Limb (tissue), 2 donors: Measurements from ENCODE around the gene EHD3.

Experiments
- DNase-seq, 2 donors: peaks; one replicate each; pipeline ENCODE4 v3.0.0-alpha.2; 2016; ENCODE audit errors: extremely low spot score in 2 of 2

The EHD3 gene

DNA sequence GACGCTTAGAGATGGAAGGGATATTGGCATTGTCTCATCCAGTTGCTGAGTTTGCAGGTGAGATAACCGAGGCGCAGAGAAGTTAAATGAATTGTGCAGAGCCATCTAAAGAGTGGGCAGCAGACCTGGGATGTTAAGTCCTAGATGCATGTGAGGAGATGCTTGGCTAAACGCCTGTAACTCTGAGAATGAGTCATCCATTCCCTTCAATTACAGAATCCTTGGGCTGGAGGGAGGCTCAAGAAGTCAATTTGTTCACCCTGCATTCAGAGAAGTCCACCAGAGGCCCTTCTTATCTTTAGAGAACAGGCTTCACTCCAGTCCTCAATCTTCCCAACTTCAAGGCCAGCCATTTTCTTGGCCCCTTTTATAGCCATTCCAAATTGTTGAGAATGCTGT is 1.6 kb downstream of the EHD3 start:
- no peak for DNase-seq

DNA sequence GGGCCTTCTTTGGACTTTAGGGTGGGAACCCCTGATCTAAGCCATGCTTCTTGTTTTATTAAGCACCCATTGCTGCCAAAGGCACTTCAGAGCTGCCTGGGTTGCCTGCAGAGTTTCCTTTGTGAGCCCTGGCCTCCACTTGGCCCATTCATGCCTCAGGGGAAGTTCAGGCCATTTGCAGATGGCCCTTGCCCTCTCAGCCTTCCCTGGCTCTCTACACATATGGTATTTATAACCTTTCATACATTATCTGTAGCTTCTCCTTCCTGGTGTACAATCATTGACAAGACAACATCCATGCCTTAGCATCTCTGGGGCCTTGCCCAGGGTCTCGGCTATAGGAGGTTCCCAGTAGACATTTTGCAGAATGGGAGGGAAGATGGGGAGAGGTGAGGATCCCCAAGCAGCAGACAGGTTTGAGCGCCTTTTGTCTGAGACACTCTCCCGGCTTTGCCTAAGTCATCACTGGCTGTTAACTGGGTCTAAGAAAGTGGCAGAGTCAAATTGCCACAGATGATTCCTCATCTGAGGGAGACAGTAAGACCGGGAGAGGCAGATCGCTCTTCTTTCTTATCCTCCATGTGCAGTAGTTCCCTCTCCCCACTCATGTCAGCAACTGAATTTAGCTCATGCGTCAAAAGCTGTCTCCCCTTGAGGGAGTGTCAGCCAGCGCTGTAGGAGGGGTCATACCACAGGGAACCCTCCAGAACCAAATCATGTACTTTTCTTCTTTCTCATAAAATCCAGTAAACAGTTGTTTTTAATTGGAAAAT is 2.7 kb downstream of the EHD3 start:
- DNase-seq = no peak

DNA sequence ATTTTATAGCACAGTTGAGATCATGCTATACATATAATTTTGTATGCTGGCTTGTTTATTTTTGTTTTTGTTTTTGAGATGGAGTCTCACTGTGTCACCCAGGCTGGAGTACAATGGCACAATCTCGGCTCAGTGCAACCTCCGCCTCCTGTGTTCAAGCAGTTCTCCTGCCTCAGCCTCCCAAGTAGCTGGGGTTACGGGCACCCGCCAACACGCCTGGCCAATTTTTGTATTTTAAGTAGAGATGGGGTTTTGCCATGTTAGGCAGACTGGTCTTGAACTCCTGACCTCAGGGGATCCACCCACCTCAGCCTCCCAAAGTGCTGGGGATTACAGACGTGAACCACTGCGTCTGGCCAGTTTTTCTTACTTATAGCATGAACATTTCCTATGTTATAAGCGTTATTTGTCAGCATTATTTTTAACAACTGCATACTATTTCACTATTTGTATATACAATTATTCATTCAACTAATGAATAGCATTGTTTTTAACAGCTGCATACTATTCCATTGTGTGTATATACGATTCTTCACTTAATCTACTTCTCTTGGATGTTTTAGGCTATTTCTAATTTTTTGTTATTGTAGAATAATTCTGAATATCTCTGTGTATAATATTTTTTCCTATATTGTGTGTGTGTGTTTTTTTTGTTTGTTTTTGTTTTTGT is 3.5 kb downstream of the EHD3 start:
- no peak for DNase-seq

DNA sequence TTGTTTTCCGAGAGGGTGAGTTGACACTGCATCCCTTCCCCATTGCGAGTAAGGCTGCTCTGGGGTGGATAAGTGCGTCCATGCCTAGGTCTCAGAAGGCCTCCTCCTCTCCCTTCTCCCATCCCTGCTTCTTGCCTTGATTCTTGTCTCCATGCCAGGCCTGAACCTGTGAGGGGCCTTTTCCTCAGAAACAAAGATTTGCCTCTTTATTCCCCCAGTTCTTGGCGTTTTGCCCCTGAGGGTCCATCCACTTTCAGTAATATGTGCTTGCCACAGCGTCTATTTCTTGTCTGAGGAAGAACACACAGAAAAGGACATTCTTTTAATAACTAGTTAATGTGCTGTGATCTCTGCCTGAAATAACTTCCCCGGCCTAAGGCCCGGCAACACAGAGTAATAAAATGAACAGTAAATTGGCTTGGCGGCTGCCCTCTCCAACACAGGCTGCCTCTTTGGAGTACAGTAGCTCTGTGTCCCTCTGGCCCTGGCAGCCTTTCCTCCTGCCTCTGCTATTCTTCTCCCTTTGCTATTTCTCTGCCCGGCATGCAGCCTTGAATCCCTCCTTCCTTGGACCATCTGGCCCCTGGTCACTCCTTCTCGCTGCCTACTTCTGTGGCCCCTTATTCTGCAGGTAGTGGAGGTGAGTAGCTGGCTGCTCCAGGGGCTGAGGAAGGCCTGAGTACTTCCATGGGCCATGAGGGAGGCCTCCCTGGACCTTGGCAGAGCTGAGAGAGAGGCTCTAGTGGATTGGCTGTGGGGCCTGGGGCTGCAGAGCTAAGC is 4.4 kb downstream of the EHD3 start:
- no peak for DNase-seq

GRCh38 chr2:31238906-31239592 is 5.1 kb downstream of the EHD3 start:
- DNase-seq = no peak

- no peak for DNase-seq
Observed at GRCh38 chr2:31239593-31240177, 5.7 kb downstream of the EHD3 start.

DNA sequence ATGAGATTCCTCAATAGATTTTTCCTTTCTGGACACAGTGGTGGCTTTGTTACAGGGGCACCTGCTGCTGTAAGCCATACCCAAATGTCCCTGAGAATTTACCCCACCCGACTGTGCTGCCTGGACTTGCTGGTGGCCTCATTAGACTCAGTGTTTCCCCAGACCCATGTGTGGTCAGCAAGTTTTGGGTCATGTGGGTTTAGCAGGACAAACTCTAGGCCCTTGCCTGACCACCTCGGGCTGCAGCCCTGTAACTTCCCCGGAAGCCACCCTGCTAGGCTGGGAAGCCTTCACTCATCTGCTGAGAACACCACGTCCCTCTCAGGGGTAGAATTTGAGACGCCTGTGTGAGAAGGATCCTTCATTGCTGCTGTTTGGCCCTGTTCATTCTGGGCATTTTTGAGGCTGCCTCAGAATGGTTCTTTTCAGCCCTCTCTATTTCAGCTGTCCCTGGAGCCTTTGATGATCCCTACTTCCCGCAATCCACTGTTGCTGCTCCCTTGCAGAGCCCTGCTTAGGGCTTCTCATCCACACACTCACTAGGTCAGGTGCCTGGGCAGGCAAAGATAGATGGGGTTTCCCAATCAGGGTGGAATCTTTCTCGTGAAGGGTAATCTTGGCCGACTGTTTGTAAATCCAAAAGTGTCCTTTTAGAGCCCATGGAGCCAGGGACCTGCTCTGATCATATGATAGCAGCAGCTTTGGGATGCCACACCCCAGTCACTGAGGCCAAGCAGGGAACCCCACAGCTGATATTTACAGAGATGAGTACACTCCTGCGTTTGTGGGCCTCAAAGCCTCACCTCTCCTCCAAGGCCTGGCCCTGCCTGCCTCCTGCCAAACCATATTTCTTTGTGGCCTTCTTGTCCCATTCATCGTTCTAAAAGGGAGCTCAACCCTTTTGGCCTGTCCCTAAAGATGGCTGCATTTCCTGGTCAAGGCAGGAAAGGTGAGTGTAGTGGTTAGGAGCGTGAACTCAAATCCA is 6.7 kb downstream of the EHD3 start:
- DNase-seq = no peak

DNA sequence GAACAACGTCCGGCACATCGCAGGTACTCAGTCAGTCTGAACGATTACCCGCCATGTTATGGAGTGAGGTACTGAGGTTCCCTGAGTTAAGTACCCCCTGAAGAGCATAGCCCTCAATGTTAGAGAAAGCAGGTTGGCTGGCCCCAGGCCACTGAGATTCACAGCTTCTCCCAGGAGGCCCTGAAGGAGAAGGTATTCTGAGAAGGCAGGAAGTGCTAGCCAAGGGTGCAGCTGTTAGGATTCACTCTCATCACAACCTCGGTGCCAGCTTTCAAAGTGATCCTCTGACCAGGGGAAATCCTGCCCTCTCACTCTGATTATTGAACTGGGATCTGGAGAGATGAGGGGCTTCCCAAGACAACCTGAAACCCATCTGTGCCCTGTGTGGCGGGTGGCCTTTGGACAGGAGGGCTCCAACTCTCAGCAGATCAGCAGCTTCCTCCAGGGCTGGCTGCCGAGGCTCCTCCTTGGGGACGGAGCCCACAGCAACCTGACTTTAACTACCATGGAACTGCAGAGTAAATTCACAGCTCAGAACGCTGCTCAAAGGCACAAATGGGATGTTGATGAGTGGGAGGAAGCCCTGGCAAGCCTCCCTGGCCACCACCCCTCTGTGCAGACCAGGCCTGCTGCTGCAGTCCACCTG is 7.8 kb downstream of the EHD3 start:
- DNase-seq = no peak

DNA sequence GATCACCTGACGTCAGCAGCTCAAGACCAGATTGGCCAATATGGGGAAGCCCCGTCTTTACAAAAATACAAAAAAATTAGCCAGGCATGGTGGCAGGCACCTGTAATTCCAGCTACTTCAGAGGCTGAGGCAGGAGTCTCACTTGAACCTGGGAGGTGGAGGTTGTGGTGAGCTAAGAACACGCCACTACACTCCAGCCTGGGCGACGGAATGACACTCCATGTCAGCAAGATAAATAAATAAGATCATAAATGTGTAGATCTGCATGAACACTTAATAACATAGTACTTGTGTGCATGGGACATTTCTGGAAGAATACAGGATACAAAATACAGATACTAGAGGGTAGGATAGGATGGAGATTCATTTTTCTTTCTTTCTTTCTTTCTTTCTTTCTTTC is 9.1 kb downstream of the EHD3 start:
- DNase-seq = no peak

- no peak for DNase-seq
Observed at GRCh38 chr2:31244101-31244500, 10.1 kb downstream of the EHD3 start.

GRCh38 chr2:31246184-31246852 is 12.4 kb downstream of the EHD3 start:
- DNase-seq = no peak

DNA sequence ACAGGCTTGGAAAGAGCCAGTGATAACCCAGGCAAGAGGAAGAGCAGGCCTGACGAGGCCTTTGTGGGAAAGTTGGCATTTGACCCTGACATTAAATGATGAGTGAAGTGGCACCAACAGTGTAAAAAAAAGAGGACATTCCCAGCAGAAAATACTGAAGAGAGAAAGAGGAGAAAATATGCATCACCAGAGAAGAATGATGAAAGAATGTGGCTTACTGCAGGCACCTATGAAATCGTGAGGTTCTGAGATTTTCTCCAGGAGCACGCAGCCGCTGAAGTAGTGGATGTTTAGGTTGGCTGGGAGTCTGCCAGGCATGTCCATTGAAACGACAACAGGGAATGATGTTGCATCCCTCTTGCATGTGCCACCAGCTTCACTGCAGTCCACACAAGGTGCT is 13.8 kb downstream of the EHD3 start:
- no peak for DNase-seq

GRCh38 chr2:31248139-31248538 is 14.2 kb downstream of the EHD3 start:
- DNase-seq = no peak

GRCh38 chr2:31249009-31249690 is 15.2 kb downstream of the EHD3 start:
- no peak for DNase-seq

- no peak for DNase-seq
Observed at GRCh38 chr2:31251018-31251417, 17.1 kb downstream of the EHD3 start.

DNA sequence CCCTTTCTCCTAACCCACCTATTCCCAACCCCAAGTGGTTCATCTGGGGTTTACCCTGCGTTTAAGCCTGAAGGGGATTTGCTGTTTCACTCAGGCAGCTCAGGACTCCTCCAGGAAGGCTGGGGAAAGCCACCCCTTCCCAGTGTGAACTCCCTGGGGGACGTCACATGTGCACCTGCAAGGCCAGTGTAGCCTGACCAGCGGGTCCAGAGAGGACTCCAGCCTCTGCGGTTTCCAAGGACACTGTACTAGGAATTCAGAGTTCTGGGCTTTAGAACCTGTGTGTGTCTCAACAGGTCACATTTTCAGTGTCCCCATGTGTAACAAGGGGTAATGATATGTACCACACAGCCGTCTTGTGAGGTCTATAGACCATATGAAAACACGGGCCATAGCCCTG is 17.9 kb downstream of the EHD3 start:
- DNase-seq = no peak

DNA sequence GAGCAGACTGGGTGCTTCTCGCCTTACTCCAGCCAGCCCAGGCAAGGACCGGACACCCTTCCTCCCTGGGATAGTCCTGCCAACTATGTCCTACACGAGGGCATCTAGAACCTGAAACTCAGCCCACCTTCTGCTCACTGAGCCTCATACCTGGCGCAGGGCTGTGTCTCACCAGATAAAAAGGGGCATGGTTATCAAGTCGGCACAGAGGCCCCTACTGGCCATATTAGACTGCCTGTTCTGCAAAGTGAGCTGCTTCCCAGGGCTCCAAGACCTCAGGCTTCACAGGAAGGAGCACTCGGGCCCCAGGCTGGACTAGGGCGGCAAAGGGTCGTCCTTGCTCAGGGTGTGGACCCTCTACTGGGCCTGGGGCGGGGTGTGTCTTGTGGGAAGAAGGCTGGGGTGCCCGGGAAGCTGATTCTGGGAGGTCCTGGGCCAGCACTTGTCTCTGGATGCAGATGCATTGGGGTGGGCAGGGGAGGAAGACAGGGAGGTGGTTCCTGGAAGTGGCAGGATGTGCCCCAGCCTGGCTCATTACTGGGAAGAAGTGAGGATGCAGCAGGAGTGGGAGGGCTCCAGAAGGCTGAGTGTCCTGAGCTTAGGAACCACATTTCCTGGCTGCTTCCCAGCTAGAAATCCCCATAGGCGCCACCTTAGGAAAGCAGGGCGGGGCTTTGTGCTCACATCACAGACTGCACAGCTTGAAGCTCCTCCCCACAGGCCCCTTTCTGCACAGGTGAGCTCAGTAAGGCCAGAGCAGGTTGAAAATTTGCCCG is 19.6 kb downstream of the EHD3 start:
- no peak for DNase-seq
